ENCODE data around the gene CA5B.
"Not testable (repeated sequence)": the region's sequence is repeated elsewhere in the genome, so short reads cannot be mapped to it uniquely, and the experiment has no call there.

CA5B gene, protein sequence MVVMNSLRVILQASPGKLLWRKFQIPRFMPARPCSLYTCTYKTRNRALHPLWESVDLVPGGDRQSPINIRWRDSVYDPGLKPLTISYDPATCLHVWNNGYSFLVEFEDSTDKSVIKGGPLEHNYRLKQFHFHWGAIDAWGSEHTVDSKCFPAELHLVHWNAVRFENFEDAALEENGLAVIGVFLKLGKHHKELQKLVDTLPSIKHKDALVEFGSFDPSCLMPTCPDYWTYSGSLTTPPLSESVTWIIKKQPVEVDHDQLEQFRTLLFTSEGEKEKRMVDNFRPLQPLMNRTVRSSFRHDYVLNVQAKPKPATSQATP

DNA sequence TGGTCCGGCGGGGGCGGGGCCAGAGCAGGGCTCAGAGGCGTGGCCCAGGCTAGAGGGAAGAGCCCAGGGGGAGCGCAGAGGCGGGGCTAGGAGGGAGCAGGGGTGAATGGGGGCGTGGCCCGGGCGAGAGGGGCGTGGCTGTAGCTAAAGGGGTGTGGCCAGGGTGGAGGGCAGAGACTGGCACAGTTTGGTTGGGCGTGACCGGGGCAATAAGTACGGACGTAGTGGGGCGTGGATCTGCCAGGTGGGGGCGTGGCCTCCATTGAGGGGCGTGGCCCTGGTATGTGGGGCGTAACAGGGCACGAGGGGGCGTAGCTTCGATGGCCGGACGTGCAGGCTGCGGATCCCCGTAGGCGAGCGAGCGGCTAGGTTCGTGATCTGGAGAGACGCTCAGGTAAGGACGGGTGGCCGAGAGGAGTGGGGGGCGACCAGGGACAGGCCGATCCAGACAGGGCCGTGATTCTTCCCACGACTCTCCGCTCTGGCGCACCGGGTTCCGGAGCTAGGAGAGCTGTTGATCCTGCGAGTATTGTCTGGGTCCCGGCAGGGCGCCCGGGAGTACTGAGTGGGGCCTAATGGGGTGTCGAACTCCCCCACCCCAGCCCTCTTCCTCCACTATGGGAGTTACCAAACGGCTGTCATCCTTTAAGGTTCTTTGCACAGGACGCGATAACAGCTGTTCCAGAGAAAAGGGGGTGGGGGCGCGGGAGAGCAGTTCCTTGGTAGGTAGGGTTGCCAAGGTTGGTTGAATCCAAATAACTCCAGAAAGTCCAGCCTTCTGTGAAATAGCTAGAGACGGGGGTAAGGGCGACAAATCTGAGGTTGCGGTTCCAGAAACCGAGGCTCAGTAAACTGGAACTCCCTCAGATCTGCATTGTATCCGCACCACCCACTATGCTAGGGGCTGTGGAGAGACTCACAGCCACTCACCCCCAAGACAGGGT is at the start of gene CA5B:
CA5B (plus strand) TSS at position 312 of the 944 bp plus-strand sequence. CDS start 11,754 bp downstream, outside the sequence.
- peak; percentile 94 to 96 for ATAC-seq

DNA sequence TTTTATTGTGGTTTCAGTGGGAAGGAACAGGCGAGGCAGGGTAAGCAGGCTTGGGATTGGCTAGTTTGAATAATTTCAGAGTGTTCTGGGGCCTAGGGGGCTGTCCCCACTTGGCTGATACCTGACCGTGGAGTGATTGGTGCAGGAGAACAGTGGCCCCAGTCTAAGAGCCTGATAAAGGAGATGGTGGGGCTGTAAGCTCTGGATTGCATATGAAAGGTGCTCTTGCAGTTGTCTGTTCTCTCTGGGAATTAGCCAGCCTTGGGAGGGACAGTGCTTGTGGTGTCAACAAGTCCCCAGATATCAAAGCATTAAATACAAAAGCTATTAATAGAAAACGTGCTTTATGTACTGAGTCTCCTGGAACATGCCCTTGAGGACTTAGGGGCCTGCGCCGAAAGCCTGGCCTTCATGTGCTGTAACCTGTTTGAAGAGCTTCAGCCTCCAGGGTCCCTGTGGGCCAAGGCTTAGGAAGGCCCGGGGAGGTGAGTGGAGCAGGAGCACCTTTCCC is 43.1 kb upstream of the CA5B start:
- ATAC-seq: no peak

DNA sequence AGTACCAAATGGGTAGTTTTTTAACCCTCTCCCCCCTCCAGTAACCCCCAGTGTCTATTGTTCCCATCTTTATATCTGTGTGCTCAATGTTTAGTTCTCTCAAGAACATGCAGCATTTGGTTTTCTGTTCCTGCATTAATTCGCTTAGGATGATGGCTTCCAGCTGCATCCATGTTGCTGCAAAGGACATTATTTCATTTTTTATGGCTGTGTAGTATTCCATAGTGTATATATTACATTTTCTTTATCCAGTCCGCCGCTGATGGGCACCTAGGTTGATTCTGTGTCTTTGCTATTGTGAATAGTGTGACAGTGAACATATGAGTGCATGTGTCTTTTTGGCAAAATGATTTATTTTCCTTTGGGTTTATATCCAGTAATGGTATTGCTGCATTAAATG is 41.6 kb upstream of the CA5B start:
- ATAC-seq: no peak

DNA sequence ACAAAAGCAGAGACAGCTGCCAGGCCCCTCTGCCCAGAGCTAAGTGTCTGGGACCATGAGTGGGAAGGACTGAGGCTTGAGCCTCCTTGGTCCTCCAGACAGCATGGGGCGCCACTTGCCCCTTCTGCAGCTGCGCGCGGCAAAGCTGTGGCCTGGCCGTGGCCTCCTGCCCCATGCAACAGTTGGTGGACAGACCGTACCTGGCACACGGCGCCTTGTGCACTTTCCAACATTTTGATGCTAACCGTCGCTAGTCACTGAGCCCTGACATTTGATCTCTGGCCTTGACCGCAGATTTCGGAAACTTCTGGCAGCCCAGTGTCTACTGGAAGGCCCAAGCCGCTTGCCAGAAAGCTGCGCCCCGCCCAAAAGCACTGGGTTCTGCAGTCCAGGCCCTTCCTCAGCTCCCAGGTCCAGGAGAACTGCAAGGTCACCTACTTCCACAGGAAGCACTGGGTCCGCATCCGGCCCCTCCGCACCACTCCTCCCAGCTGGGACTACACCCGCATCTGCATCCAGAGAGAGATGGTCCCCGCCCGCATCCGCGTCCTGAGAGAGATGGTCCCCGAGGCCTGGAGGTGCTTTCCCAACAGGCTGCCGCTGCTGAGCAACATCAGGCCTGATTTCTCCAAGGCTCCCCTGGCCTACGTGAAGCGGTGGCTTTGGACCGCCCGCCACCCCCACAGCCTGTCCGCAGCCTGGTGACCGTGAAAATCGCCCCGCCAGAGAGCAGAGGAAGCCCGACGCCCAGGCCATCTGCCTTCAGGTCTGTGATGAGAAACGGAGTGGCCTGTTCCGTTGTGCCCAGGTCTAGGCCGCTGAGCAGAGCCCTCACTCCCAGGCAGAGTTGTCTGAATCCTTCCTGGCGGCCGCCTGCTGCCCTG is 35.3 kb upstream of the CA5B start:
- ATAC-seq: no peak

DNA sequence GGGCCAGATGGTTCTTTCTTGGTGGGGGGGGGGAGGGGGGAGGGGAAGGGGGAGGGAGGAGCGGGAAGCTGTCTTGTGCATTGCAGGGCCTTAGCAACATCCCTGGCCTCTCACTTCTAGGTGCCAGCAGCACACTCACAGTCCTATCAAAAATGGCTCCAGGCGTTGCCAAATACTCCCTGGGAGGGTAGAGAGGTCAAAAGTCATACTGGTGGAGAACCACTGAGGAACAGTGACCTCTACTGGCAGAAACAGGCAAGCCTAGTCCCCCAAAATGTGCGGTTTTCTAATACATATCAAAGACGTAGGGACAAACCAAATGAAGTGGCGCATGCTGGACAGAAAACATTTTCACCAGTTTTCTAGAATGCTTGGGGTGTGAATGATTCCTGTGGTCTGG is 34.3 kb upstream of the CA5B start:
- ATAC-seq: not testable (repeated sequence)

DNA sequence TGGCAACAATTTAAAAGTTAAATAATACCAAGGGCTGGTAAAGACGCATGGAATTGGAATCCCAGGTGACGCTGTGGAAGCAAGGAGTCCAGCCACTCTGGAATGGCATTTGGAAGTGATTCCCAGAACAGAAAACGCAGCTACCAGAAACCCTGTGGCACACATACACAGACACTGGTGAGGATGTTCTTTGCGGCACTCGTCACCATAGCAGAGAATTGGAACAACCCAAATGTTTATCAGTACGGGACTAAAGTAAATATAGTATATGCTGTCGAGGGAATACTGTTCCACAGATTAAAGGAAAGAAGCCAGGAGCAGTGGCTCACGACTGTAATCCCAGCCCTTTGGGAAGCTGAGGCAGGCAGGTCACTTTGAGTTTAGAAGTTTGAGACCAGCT is 33.8 kb upstream of the CA5B start:
- ATAC-seq: not testable (repeated sequence)

DNA sequence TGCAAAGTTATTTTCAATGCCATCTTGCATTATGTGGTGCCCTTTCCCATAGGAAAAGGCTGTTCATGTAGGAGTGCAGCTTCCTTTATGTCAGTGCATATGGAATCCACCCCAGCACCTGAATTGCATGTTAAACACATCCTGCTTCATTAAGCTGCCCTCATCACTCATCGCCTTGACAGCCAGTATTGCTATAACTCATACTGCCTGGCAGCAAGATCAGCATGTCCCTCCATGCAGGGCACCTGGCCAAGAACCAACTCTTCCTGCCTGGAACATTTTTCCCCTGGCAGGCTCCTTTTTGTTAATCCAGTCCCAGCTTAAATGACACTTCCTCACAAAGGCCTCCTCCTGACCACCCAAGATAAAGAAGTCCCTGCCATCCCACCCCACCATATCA is 23.5 kb upstream of the CA5B start:
- ATAC-seq: no peak

DNA sequence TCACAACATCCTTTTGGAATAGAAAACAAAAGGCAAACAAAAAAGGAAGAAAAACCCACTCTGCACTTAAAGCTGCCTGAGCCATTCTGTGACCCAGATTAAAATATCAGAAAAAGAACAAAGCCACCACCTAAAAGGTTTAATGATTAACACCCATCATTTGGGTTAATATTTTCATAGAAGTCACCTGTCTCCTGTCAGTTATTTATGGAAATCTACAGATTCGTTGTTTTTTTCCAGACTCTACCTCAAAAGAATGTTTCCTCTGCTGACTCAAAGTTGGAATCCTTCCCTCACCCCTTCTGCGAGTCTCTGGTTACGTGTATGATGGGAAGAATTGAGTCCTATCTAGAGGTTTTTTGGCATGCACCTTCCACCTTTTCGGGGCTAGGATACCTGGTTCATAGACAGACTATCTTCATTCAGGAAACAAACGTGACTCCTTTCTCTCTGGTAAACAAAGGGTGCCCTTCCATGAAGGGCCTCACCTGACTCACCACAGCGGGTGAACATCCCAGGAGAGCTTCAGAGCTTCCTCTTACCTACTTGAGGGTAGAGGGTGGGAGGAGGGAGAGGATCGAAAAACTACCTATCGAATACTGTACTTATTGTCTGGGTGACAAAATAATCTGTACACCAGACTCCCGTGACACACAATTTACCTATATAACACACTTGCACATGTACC is 19.6 kb upstream of the CA5B start:
- no peak for ATAC-seq

DNA sequence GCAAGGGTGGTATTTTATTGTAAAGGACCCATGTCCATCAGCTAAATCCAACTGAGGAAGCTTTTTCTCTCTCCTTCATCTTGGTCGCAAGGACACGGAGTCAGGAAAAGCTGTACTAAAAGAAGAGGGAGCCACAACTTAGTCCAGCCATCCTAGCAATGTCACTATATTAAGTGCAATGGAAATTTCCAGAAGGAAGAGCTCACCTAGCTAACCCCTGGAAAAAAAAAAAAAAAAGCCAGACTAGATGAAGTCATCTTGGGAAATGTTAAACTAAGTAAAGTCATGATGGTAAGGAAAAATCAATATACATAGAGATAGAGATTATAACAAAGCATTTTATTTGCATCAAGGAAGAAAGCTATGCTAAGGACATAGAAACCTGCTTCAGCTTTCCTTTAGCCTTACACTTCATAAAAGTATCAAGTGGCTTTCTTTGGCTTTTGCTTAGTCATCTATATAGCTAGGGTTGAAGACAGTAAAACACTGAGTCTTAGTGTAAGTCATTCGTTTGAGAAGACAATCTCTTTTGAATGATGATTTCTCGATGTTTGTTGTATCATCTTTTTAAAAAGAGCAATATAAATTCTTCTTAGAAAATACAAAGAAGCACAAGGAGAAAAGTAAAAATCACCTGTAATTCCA is 18.6 kb upstream of the CA5B start:
- no peak for ATAC-seq

DNA sequence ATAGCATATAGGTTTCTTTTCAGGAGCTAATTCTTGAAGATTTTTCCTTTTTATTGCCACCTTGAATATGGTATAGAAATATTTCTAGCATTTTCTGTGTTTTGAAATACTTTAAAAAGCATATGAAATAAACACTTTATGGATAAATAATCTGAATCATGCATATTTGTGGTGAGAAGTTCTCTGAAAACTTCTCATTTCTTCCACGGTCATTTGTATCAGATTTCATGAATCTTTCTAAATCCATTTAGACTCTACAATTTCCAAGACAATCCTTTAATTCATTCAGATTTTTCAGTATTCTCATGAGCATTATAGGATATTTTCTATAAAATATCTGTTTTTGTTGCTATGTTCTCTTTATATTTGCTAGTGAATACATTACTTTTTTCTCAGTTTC is 16.2 kb upstream of the CA5B start:
- no peak for ATAC-seq

DNA sequence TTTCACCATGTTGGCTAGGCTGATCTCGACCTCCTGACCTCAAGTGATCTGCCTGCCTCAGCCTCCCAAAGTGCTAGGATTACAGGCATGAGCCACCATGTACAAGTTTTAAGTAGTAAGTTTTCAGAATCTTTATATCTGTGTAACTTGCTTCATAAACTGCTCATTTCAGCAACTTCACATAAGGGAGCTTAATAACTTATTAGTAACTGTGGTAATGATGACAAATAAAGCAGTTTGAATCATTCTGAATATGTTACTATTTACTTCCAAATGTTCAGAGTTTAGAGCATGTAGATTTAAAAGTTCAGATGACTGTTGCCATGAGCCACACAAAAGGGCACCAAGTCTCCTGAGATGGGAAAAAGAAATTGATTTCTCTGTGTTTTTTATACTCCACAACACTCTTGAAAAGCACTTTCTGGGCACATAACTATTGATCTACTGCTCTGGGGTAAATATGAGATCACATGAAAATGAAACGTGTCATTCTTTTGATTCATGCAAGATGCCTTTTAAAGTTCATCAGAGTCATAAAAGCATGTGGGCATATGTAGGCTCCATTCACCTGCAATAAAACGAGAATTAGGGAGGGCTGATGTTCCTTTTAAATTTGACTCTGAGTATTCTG is 14.1 kb upstream of the CA5B start:
- peak; percentile 48 to 78 for ATAC-seq

DNA sequence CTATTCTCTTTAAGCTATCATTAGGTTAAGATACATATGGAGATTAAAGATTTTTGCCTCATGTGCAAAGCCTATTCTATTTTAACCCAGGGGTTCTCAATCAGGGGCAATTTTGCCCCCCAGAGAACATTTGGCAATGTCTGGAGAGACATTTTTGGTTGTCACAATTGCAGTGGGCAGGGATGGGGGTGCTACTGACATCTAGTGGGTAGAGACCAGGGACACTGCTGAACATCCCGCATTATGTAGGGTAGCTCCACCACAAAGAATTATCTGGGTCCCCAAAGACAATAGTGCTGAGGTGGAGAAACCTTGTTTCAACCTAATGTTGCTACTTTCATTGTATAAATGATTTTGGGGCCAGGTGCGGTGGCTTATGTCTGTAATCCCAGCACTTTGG is 13.2 kb upstream of the CA5B start:
- no peak for ATAC-seq

DNA sequence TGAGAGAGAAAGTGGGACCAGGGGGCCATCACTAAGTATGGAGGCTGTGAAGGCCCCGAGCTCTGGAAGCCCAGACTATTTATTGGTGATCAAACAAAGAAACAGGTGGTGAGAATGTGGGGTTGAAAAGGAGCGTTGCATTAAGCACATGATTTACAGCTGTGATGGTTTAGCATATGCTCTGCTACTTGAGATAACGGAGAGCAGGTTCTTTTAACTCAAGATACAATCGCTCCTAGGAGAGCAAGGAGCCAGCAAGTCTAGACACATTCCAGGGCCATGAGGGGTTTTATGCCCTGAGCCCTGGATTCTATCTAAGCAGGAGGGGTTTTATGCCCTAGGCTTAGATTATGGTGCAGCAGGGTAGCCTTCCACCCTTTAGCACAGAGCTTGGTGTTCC is 6.7 kb upstream of the CA5B start:
- ATAC-seq: not testable (repeated sequence)

DNA sequence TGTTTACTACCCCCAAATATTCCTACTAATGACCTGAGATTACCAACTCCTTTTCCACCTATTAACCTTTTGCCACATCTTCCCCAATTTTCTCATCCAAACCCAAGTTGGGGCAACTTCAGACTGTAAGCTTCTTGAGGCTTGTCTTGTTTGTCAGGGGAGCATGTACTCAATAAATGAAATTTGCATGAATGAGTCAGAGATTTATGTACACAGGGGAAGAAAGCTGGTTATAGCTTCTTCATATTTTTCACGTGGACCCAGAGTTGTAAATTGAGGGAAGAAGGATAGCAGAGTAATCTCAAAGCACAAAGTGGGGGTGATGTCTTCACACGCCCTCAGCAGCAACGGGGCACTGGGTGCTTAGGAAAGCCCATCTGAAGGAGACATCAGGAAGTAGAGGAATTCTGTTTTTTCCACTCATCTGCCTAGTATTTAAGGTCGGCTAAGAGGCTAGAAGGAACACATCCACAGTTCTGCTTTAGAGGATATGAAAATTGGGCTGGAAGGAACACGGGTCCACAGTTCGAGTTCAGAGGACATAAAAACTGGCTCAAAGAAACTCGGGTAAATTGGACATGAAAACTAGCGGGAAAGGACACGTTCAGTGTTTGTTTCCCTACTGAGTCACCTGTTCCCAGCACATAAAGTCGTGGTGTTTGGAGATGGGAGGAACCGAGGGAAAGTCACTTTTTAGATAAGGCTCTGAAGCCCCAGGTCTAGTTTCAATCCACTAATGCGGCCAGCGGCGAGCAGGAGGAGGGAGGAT is 696 bp upstream of the CA5B start:
- no peak for ATAC-seq

DNA sequence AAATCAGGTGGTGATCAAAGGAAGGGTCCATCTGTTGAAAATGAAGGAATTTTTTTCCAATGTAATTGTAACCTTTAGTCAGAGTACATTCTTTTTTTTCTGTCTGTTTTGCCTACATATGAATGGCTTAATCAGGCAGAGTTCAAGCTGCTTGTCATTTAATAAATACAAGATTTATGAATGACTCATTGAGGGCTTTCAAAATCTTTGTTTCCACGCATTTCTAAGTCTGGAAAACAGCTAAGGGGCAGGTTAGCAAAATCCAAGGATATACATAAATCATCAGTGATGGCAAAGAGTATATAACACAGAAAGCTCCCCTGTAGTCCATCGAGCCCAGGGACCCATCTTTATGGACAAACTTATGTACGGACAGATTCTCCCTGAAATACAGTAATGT is 1.8 kb downstream of the CA5B start:
- ATAC-seq: no peak

DNA sequence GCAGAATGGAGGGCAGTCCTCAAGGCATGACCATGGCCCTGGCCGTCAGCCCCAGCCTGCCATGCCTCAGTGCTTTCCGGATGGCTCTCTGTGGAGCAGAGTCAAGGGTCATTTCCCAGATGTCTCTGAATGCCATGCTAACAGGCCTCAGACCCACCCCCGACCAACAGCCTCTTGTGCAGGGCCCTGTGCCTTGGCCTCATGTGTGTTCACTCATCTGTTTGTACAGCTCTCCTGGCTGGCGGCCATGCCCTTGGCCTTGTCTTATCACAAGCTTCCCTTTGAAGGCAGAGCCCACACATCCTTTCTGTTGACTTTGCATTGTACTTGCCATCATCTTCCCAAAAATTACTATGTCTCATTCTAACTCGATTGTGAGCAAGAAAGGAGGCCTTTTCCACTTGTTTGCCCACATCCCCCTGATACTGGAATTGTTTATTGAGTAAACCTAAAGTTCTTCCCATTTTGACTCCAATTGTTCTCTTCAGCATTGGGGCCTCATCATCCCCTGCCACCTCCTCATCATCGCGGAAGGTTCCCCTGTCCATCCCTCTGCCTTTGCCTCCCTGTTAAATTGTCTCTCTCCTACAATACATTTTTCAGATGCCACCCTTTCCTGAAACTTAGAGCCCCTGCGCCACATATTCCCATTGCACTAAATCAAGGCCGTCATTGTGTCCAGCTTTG is 6.3 kb downstream of the CA5B start:
- ATAC-seq: no peak

DNA sequence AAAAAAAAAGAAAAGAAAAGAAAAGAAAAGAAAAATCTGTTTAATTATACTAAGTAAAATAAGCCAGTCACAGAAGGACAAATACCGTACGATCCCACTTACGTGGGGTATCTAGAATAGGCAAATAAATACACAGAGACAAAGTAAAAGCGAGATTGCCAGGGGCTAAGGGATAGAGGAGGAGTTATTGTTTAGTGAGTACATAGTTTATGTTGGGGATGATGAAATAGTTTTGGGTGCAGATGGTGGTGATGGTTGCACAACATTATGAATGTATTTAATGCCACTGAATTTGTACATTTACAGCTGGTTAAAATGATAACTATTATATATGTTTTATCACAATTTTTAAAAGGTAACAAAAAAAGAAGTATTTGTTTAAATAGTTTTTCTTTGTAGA is 7.1 kb downstream of the CA5B start:
- no peak for ATAC-seq

DNA sequence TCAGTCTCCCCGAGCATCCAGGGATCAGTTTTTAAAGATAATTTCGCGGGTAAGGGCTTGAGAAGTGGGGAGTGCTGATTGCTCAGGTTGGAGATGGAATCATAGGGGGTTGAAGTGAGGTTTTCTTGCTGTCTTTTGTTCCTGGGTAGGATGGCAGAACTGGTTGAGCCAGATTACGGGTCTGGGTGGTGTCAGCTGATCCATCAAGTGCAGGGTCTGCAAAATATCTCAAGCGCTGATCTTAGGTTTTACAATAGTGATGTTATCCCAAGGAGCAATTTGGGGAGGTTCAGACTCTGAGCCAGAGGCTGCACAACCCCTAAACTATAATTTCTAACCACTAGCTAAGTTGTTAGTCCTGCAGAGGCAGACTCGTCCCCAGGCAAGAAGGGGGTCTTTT is 8.6 kb downstream of the CA5B start:
- not testable (repeated sequence) for ATAC-seq

DNA sequence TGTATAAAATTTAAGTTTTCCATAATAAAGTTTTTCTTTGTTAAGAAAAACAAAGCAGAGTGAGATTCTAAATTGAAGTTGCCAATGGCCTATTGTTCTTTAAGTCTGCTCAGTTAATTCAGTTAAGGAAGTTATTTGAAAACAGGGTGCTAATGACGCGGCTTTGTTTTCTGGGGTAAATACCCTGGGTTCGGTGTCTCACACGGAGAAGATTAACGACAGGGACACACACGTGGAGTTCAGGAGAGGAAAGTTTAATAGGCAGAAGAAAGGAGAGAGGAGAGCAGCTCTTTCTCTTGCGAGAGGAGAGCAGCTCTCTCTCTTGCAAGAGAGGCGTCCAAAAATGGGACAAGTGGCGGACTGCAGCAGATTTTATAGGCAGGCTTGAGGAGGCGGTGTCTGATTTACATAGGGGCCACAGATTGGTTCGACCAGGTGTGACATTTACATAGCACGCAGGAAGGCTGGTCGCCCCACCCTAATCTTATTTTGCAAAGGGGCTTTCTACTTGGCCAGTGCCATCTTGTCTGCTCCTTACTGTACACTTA is 9.6 kb downstream of the CA5B start:
- ATAC-seq: no peak

All from activated CD4-positive, CD25-positive, alpha-beta regulatory T cell treated with anti-CD3 and anti-CD28 coated beads, Interleukin-2, amount 50 U/mL, for 24 hours (primary cell).